Subcutaneous preadipocyte (primary cell): ENCODE results near the gene DCHS2. TPM values are rescaled to one million over a fixed set of nuclear protein-coding genes. Genes with fewer than 3 reads are reported as not detected.

ENCODE experiments used
- total RNA-seq: library from RNA; depleted of rRNA; stranded (reverse); fragments of >200 nt; gene quantifications from 2 replicates; pipeline ENCODE4 v1.2.3, GENCODE V29; 2012

DCHS2 gene, protein sequence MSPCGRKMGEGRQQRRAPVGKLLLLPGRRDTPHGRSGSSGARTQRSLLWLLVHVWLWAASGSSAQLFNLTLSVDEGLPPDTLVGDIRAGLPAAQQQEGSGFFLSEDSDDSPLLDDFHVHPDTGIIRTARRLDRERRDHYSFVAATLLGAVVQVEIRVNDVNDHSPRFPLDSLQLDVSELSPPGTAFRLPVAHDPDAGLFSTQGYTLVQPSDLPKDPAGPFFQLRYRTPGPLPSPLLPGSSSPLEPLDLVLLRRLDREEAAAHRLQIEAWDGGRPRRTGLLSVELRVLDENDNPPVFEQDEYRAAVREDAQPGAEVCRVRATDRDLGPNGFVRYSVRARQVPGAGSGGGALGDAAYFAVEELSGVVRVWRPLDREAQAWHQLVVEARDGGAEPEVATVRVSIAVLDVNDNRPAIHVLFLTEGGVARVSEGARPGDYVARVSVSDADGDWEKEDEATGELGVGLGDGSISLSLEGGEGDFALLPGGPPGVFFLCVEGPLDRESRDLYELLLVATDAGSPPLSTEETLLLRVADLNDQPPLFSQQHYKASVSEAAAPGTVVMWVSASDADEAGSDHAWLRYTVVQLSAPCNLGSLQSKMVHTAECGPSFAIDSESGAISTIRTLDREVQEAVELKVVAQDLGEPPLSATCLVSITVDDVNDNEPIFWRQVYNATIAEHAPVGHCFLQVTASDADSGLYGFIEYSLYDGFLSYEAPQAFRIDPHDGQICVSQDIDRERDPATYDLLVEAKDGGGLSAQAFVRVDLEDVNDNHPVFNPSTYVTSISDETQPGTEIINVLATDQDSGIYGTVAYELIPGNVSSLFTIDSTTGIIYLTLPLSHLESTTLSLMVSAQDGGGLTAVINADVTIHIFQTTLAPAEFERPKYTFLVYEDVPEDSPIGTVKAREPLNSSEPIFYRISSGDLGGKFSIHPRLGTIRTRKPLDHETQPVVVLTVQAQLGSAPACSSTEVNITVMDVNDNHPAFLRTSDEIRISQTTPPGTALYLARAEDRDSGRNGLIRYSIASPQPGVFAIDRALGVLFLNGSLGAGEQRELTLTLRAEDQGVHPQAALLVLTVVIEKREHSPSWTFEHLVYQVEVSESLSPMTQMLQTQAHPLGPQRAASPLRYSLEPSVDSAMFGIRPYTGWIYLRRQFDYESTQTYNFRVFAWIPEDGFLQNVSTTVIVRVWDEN (N-terminal part only)
- not detected in 2 replicates for total RNA-seq

GRCh38 chr4:154491341-154492271 lies at the start of gene DCHS2:
DCHS2 (minus strand) TSS chr4:154491799; CDS start chr4:154491355, 444 bp downstream.

Other genes starting within 250 kb of the DCHS2 start
- 60.3 and 69.0 TPM in 2 replicates for gene PLRG1, start 58.6 kb upstream of the DCHS2 start, total RNA-seq
- gene FGB, start 71.2 kb upstream of the DCHS2 start, total RNA-seq, result not detected in 2 replicates
- not detected in 2 replicates for gene FGA, start 98.9 kb upstream of the DCHS2 start, total RNA-seq
- gene FGG, start 120.9 kb upstream of the DCHS2 start, total RNA-seq, result not detected in 2 replicates